Testis (tissue), 2 donors: Measurements from ENCODE around the gene LCNL1.

Source experiments
- CTCF ChIP-seq, 3 experiments: fragments of 450-650 bp in 2 of 3; fragments of 200-600 bp in 1 of 3; sonication (generic) in 1 of 3; IDR thresholded peaks; one replicate each; pipeline ENCODE4 v1.5.1; 2016 to 2019; ENCODE audit warnings: antibody characterized with exemption in 3 of 3, mild to moderate bottlenecking in 2 of 3, moderate library complexity in 1 of 3
- POLR2A ChIP-seq: fragments of 450-650 bp; IDR thresholded peaks from one replicate; pipeline ENCODE4 v1.6.1; 2017; ENCODE audit warnings: antibody characterized with exemption, mild to moderate bottlenecking, moderate library complexity

GRCh38 chr9:137015976-137016375 lies 33.2 kb downstream of the LCNL1 start:
- TF ChIP-seq CTCF (IDR thresholded peaks at IDR 0.05) (no peak), POLR2A (no peak)
